Prostate gland (tissue), 1 donor: ENCODE measurements around the gene LDB2.

ENCODE experiments used
- POLR2A ChIP-seq: fragments of 450-650 bp; IDR thresholded peaks from one replicate; pipeline ENCODE4 v1.6.1; 2016; ENCODE audit warnings: antibody characterized with exemption, mild to moderate bottlenecking
- POLR2AphosphoS5 ChIP-seq: sonication (generic); formaldehyde crosslinking; IDR thresholded peaks from one replicate; pipeline ENCODE4 v1.6.1; 2017; ENCODE audit warnings: antibody characterized with exemption

DNA sequence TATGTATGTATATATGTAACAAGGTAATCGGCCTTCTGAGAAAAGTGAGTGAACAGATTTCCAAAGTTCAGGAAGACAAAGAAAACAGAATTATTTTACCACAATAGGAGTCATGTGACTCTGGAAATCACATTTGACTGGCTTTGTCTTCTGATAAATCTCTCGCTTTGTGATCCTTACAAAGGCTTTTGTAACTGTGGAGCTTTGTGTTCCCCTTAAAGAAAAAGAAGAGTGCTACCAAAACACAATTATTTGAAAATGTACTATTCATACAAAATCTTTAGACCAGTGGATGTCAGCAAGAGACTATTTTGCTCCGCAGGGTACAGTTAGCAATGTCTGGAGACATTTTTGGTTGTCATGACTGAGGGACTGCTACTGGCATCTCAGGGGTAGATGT is 238.8 kb downstream of the LDB2 start:
- TF ChIP-seq POLR2A (no peak), POLR2AphosphoS5 (no peak)
